Aorta (tissue), 5 donors: ENCODE measurements around the gene HEATR3. TPM values are rescaled to one million over a fixed set of nuclear protein-coding genes. Genes with fewer than 3 reads are reported as not detected.
"Not testable (repeated sequence)": the region's sequence is repeated elsewhere in the genome, so short reads cannot be mapped to it uniquely, and the experiment has no call there.

Experiments used
- ATAC-seq: fragments of 200-7000 bp; cut with Tn5 transposase; one replicate; pipeline ENCODE4 v1.9.1; 2022; ENCODE audit warnings: moderate library complexity; ENCODE audit not compliant: low FRiP score
- DNase-seq, 2 donors: peaks; one replicate each; pipeline ENCODE4 v3.0.0-alpha.2; 2020
- H3K27ac ChIP-seq, 2 donors: one replicate each; pipeline ENCODE4 v1.5.1; 2013; ENCODE audit warnings: low read length in 2 of 2, mild to moderate bottlenecking in 2 of 2, moderate library complexity in 2 of 2, control low read depth in 1 of 2, inconsistent platforms in 1 of 2, low read depth in 1 of 2
- H3K27me3 ChIP-seq, 2 donors: one replicate each; pipeline ENCODE4 v1.6.1; 2013; ENCODE audit warnings: control low read depth in 1 of 2, low read length in 1 of 2, mild to moderate bottlenecking in 1 of 2, moderate library complexity in 1 of 2; ENCODE audit not compliant: insufficient read depth in 2 of 2, control insufficient read depth in 1 of 2
- H3K36me3 ChIP-seq, 2 donors: one replicate each; pipeline ENCODE4 v1.6.1; 2013; ENCODE audit warnings: control low read depth in 1 of 2, low read length in 1 of 2, mild to moderate bottlenecking in 1 of 2; ENCODE audit not compliant: insufficient read depth in 2 of 2, control insufficient read depth in 1 of 2
- H3K4me1 ChIP-seq, 2 donors: one replicate each; pipeline ENCODE4 v1.6.1; 2013; ENCODE audit warnings: low read length in 2 of 2, control low read depth in 1 of 2, mild to moderate bottlenecking in 1 of 2, moderate library complexity in 1 of 2; ENCODE audit not compliant: insufficient read depth in 2 of 2, control insufficient read depth in 1 of 2
- H3K4me3 ChIP-seq, 2 donors: one replicate each; pipeline ENCODE4 v1.5.1; 2013; ENCODE audit warnings: low read length in 2 of 2, control low read depth in 1 of 2, mild to moderate bottlenecking in 1 of 2
- H3K9me3 ChIP-seq: one replicate; pipeline ENCODE4 v1.6.1; 2013; ENCODE audit warnings: mild to moderate bottlenecking, low read length; ENCODE audit not compliant: control insufficient read depth
- WGBS, 2 donors: extraction: QIAGEN DNeasy Blood & Tissue Kit; methylation state at CpG; one replicate each; pipeline ENCODE4 v1.1.7; 2013; 5-methylcytosine and 5-hydroxymethylcytosine counted together
- intact Hi-C, 2 donors: fragments of 100-400 bp; cut with DNase I; formaldehyde crosslinking; loops; one replicate each; pipeline versions ENCODE4 v1.14.2 to v1.15.0; 2022
- polyA plus RNA-seq, 2 donors: library from polyadenylated mRNA; stranded (reverse); fragments of 200-250 nt; gene quantifications; one replicate each; pipeline ENCODE4 v1.2.3, GENCODE V29; 2013
- total RNA-seq, 2 donors: library from RNA; stranded (reverse); fragmentation: NEBNext Ultra II Directional; extraction: Animal tissue kit (Norgen Biotek cat#: 25700); gene quantifications; one replicate each; pipeline ENCODE4 v1.2.1, GENCODE V29; 2021
- donor health status: healthy with polysubstance abuse.
- donor health status: Bipolar disorder and iron deficiency.
- donor health status: DM: no; HTN: no; CAD: no.
- donor health status: DM: no; HTN: no; CAD: no.
- donor health status: DM: yes; HTN: yes; CAD: no.

HEATR3 gene
- total and polyA plus RNA-seq, 4 donors: 3.7 to 17.9 (median 7.0) TPM

DNA sequence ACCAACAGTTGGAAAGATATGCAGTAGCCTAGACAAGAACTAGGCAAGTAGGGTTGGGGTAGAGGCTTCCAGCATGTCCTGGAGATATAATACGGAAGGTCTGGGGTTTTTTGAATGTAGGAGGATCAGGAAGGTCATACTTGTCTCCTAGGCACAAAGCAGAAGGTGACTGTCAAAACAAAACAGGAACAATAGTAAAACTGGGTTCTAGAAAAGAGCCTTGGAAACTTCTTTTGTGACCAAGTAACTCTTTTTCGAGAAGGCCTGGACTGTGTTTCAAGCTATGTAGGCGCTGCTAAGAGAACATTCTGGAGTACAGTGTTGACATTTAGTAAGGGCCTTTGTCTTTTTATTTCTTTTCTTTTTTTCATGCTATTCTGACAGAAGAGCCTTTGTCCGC lies 60.4 kb downstream of the HEATR3 start:
- Histone ChIP-seq H3K27ac (no peak overlapping the region), H3K4me1 (no peaks in the 10 kb centered on the region), H3K36me3 (no peaks in the 10 kb centered on the region), H3K9me3 (peaks cover 2% of the 10 kb centered on the region), H3K27me3 (no peaks in the 10 kb centered on the region), H3K4me3 (no peak overlapping the region)
- intact Hi-C loops: no loop called here
- DNase-seq: no peak
- 93 to 97% methylated on average over 4 of the region's 4 CpGs for WGBS, 2 donors
- ATAC-seq: no peak

DNA sequence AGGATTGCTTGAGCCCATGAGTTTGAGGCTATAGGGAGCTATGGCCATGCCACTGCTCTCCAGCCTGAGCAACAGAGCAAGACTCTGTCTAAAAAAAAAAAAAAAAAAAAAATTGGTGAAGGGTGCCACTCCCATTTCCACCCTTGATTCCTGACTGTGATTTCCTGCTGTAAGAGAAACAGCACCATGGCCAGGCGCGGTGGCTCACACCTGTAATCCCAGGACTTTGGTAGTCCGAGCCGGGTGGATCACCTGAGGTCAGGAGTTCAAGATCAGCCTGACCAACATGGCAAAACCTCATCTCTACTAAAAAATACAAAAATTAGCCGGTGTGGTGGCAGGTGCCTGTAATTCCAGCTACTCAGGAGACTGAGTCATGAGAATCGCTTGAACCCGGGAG lies 66.8 kb downstream of the HEATR3 start:
- H3K27ac ChIP-seq, intact Hi-C loops, ATAC-seq, H3K36me3 ChIP-seq, H3K27me3 ChIP-seq, H3K4me1 ChIP-seq, DNase-seq, H3K9me3 ChIP-seq, H3K4me3 ChIP-seq: not testable (repeated sequence)
- 91 to 95% methylated on average over 7 of the region's 7 CpGs for WGBS, 2 donors

DNA sequence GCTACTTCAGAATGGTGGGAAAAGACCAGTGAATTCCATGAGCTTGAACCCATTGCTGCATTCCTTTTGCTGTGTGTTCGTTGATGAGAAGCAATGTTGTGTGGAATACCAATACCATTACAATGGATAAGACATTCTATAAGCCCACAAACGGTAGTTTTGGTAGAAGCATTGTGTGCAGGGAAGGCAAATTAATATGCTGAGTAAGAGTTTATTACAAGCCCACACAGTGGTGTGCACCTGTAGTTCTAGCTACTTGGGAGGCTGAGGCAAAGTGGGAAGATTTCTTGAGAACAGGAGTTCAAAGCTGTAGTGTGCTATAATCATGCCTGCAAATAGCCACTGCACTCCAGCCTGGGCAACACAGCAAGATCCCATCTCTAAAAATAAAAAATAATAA lies 67.4 kb downstream of the HEATR3 start:
- H3K27ac ChIP-seq: no peak overlapping the region
- intact Hi-C loops: no loop called here
- H3K4me3 ChIP-seq: no peak overlapping the region
- ATAC-seq (no peak), DNase-seq (no peak)
- no peaks in the 10 kb centered on the region for H3K4me1 ChIP-seq
- H3K27me3 ChIP-seq: no peaks in the 10 kb centered on the region
- H3K9me3 ChIP-seq: no peaks in the 10 kb centered on the region
- 57 to 60% methylated on average over 2 of the region's 2 CpGs for WGBS, 2 donors
- no peaks in the 10 kb centered on the region for H3K36me3 ChIP-seq

DNA sequence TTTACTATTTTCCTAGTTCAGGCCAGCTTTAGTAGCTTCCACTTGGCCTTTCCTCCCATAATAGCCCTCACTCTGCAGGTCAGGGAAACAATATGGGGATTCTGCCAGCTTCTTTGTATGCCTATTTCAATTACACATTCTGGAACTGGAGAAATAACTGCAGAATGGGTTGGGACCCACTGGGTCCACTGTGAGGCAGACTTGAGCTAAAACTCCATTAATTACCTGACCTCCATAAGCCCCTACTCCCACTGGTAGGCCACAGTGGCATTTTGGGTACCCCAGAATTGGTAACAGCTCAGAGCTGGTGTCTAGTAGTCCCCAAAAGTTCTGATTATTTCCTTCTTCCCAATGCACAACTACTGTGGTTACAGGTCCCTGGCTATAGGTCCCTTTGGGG lies 70.6 kb downstream of the HEATR3 start:
- Histone ChIP-seq H3K27ac (no peak overlapping the region), H3K27me3 (no peaks in the 10 kb centered on the region), H3K4me1 (no peaks in the 10 kb centered on the region), H3K4me3 (no peak overlapping the region), H3K36me3 (no peaks in the 10 kb centered on the region), H3K9me3 (no peaks in the 10 kb centered on the region)
- ATAC-seq: no peak
- DNase-seq: no peak
- intact Hi-C loops: no loop called here

DNA sequence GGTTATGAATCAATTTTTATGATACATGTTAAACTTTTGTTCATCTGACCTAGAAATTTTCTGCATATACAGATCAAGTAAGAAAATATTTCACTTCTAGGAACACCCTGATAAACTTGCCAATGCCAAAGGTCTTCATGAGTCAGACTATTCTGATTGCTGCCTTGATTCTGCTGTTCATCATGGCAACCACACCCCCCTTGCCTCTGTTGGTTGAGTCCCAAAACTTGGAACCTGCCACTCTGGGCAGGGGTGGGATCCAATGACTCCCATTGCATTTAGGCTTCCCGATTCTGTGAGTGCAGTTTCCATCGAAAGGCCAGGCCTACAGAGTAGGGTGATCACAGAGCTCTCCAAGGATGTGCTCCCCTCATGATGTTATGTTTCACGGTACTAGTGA lies 71.5 kb downstream of the HEATR3 start:
- ATAC-seq: no peak
- H3K4me1 ChIP-seq: no peaks in the 10 kb centered on the region
- H3K36me3 ChIP-seq: no peaks in the 10 kb centered on the region
- no peak for DNase-seq
- intact Hi-C loops: no loop called here
- no peak overlapping the region for H3K4me3 ChIP-seq
- H3K27me3 ChIP-seq: no peaks in the 10 kb centered on the region
- H3K27ac ChIP-seq: no peak overlapping the region
- H3K9me3 ChIP-seq: no peaks in the 10 kb centered on the region
- 94 to 97% methylated on average over 3 of the region's 3 CpGs for WGBS, 2 donors

DNA sequence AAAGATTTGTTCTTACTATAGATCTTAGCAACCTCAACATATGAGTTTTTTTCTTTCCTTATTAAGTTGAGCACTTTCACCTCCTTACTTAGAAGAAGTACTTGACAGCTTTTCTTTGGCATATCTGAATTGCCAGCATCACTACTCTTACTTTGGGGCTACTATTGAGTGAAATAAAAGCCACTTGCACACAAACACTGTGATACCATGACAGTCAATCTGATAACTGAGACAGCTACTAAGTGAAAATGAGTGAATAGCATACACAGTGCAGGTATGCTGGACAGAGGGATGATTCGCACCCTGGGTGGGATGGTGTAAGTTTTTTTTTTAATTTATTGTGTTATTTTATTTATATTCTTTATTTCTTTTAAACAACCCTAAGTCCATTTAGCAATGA lies 73.8 kb downstream of the HEATR3 start:
- intact Hi-C loops: no loop called here
- no peaks in the 10 kb centered on the region for H3K4me1 ChIP-seq
- H3K27me3 ChIP-seq: no peaks in the 10 kb centered on the region
- ATAC-seq: no peak
- 94 to 97% methylated on average over 1 of the region's 1 CpG for WGBS, 2 donors
- no peak overlapping the region for H3K4me3 ChIP-seq
- no peaks in the 10 kb centered on the region for H3K9me3 ChIP-seq
- H3K36me3 ChIP-seq: no peaks in the 10 kb centered on the region
- DNase-seq: no peak
- no peak overlapping the region for H3K27ac ChIP-seq

DNA sequence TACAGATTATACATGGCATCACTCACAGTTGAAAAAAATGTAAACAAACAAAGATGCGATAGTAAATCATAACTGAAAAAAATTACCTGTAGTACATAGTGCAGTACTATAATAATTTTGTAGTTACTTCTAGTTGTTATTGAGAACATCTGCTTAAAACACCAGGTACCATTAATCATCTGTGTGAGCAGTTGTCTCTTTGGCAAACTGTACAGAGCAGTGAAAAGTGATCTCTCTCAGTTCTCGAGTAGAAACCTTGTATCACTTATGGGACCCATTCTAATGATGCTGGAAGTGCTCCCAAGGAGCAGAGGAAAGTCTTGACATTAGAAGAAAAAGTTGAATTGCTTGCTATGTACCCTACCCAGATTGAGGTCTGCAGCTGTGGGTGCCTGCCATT lies 78.4 kb downstream of the HEATR3 start:
- 58 to 66% methylated on average over 2 of the region's 2 CpGs for WGBS, 2 donors
- Histone ChIP-seq H3K27me3 (no peaks in the 10 kb centered on the region), H3K9me3 (no peaks in the 10 kb centered on the region), H3K4me1 (no peaks in the 10 kb centered on the region), H3K4me3 (no peak overlapping the region), H3K27ac (no peak overlapping the region), H3K36me3 (no peaks in the 10 kb centered on the region)
- no peak for DNase-seq
- ATAC-seq: no peak
- intact Hi-C loops: no loop called here

DNA sequence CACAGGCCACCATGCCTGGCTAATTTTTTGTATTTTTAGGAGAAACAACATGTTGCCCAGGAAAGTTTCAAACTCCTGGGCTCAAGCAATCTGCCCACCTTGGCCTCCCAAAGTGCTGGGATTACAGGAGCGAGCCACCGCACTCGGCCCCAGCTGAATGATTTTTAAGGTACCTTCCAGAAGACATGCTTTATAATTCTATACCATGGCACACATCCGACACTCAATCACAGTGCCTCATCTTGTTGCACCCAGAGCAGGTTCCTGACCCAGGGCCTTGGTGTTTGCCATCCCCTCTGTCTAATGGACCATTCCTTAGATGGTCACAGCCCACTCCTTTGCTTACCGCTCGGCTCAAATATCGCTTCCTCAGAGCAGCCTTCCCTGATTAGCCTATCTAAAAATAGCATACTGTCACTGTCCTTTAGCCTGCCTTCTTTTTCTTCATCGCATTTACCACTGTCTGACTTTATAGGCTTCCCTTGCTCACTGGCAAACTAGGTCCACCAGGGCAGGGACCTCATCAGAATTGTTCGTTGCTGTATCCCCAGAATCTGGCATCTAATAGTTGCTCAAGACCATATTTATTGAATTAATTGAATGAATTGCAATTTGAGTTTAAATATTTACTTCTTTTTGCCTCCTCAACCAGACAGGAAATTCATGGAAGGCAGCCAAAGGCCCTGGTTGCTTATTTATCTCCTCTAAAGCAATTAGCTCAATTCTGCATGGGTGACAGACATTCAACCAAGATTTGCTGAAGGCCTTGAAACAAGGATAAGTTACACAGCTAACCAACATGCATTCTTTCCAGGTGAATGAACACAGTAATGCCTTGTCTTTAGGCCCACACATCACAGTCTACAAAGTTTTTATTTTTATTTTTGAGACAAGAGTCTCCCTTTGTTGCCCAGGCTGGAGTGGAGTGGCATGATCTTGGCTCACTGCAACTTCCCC lies 81.0 kb downstream of the HEATR3 start:
- Histone ChIP-seq H3K4me3 (no peak overlapping the region), H3K4me1 (no peaks in the 10 kb centered on the region), H3K27me3 (no peaks in the 10 kb centered on the region), H3K9me3 (no peaks in the 10 kb centered on the region), H3K27ac (no peak overlapping the region), H3K36me3 (no peaks in the 10 kb centered on the region)
- no peak for DNase-seq
- intact Hi-C loops: no loop called here
- no peak for ATAC-seq
- 93 to 94% methylated on average over 9 of the region's 9 CpGs for WGBS, 2 donors

DNA sequence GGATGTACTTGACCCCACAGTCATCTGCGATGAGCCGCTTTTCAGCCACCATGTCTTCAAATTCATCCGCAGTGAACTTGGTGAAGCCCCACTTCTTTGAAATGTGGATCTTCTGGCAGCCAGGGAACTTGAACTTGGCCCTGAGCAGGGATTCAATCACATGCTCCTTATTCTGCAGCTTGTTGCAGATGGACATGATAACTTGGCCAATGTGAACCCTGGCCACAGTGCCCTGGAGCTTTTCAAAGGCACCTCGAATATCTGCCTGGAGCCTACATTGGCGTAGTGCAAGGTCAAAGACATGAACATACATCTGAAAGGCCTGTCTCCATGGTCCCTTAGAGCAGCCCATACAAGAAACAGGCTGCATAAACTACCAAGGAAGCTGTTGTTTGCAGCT lies 85.6 kb downstream of the HEATR3 start:
- H3K36me3 ChIP-seq: no peaks in the 10 kb centered on the region
- ATAC-seq (no peak), DNase-seq (no peak)
- 96% methylated on average over 5 of the region's 5 CpGs for WGBS, 2 donors
- no peak overlapping the region for H3K27ac ChIP-seq
- intact Hi-C loops: loop anchor here (5.0 to 10.0 kb wide), 4 partner anchors 84 to 513 kb away; partner anchors contain the start of genes BRD7 (in 2 of the 2) and HEATR3 (in 2 of the 2)
- H3K4me3 ChIP-seq: no peak overlapping the region
- no peaks in the 10 kb centered on the region for H3K4me1 ChIP-seq
- H3K9me3 ChIP-seq: no peaks in the 10 kb centered on the region
- no peaks in the 10 kb centered on the region for H3K27me3 ChIP-seq
